ENCODE measurements around the gene KDM1A.
"Not testable (repeated sequence)": the region's sequence is repeated elsewhere in the genome, so short reads cannot be mapped to it uniquely, and the experiment has no call there.

KDM1A gene

DNA sequence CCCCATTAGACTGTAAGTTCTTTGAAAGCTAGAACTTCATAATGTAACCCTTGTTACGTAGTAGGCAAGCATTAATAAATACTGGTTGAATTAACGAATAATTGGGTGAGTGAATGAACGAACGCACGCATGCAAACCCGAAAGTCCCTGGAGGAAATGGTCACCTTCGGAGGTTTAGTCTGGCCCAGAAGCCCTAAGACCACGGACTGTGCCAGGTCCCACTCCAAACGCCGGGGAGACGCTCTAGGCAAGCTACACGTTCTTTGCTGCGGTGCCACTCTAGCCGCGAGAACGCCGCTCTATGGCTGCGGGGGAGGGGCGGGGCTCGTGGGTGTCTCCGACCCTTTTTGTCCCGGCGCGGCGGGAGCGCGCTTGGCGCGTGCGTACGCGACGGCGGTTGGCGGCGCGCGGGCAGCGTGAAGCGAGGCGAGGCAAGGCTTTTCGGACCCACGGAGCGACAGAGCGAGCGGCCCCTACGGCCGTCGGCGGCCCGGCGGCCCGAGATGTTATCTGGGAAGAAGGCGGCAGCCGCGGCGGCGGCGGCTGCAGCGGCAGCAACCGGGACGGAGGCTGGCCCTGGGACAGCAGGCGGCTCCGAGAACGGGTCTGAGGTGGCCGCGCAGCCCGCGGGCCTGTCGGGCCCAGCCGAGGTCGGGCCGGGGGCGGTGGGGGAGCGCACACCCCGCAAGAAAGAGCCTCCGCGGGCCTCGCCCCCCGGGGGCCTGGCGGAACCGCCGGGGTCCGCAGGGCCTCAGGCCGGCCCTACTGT lies at the start of gene KDM1A:
Gene KDM1A, plus strand, starts transcription at position 375 of the 769 bp plus-strand sequence. Its CDS starts 129 bp downstream, at position 504.
- Mint-ChIP-seq H3K27ac (peak within 1 kb of the TSS; percentile 90), H3K4me1 (peaks cover 36% of the 10 kb centered on the region), H3K9me3 (peaks cover 16% of the 10 kb centered on the region), H3K4me3 (peak within 1 kb of the TSS; percentile 92), H3K27me3 (no peaks in the 10 kb centered on the region), H3K36me3 (peaks cover 19% of the 10 kb centered on the region)
- peak; percentile 96 for DNase-seq
- CTCF ChIA-PET = no interaction called here

DNA sequence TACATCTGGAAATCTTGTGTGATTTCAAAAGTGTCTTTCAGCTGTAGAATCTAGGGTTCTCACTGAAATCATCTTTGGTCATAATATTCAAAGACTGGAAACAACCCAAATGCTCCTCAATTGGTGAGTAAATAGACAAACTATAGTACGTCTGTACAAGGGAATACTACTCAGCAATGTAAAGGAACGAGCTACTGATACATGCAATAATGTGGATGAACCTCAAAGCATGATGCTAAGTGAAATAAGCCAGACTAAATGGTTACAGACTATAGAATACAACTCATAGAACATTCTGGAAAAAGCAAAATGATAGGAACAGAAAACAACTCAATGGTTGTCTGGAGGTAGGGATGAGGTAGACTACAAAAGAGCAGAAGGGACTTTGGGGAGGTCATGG lies 49.2 kb upstream of the KDM1A start:
- H3K36me3 Mint-ChIP-seq = no peaks in the 10 kb centered on the region
- peaks cover 7% of the 10 kb centered on the region for H3K9me3 Mint-ChIP-seq
- no peak for DNase-seq
- no peak overlapping the region for H3K27ac Mint-ChIP-seq
- peaks cover 53% of the 10 kb centered on the region for H3K27me3 Mint-ChIP-seq
- CTCF ChIA-PET = no interaction called here
- no peaks in the 10 kb centered on the region for H3K4me1 Mint-ChIP-seq
- H3K4me3 Mint-ChIP-seq = no peak overlapping the region

DNA sequence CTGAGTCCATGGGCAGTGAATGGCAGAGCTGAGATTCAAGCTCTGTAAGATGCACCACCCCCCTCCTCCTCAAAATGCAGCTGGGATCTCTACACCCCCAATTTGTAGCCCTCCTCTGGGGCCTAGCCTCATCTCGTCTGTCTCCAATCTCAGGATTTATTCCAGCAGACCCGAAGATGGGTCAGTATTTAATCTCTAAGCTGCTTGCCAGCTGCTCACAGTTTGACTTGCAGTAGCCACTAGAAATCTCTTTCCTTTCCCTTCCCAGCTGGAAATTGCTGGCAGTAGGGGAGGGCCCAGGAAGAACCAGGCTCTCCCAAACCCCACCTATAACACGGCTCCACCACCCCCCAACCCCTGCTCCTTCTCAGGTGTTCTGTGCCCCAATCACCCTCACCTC lies 48.1 kb upstream of the KDM1A start:
- H3K9me3 Mint-ChIP-seq = peaks cover 7% of the 10 kb centered on the region
- H3K4me3 Mint-ChIP-seq = no peak overlapping the region
- DNase-seq = no peak
- no peaks in the 10 kb centered on the region for H3K36me3 Mint-ChIP-seq
- no peaks in the 10 kb centered on the region for H3K4me1 Mint-ChIP-seq
- no peak overlapping the region for H3K27ac Mint-ChIP-seq
- H3K27me3 Mint-ChIP-seq = peaks cover 58% of the 10 kb centered on the region
- CTCF ChIA-PET = interaction anchor here (0.7 to 2.5 kb wide), 2 partner anchors 213 to 503 kb away, joined by 3 to 7 read pairs; no protein-coding TSS in a partner anchor

DNA sequence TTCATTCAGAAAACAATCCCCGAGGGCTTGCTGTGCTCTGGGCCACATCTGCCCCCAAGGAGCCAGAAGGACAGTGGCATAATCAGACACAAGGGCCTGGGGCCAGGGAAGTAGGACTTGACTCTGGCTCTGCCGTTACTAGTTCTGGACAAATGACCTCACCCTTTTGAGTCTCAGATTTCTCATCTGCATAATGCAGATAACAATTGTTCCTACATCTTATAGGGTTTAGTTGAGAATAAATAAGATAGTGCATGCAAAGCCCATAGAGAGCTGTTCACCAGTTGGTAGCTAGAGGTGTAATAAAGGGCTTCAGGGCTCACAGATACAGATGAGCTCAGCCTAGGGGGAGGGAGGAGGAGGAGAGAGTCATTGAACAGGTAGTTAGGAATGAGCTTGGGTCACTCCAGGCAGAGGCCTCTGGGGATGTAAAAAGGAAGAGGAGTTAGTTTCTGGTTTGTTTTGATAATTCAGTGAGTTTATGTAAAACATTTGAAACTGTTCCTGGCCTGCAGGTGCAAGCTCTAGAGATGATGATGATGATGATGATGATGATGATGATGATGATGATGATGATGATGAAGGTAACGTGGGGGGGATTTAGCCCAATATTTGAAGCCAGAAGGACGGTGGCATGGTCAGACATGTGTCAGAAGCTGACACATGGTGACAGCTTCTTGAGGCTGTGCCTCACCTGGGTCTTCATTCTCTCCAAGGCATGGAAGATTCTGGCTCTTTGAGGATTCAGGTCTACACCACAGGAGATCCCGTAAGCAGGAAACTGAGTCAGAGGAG lies 47.5 kb upstream of the KDM1A start:
- Mint-ChIP-seq H3K27me3 (peaks cover 55% of the 10 kb centered on the region), H3K4me3 (no peak overlapping the region), H3K36me3 (no peaks in the 10 kb centered on the region), H3K9me3 (peaks cover under 1% of the 10 kb centered on the region), H3K27ac (no peak overlapping the region), H3K4me1 (no peaks in the 10 kb centered on the region)
- CTCF ChIA-PET = interaction anchor here (2.5 kb wide), 1 partner anchor 213 kb away, joined by 7 read pairs; no protein-coding TSS in a partner anchor
- DNase-seq = no peak

DNA sequence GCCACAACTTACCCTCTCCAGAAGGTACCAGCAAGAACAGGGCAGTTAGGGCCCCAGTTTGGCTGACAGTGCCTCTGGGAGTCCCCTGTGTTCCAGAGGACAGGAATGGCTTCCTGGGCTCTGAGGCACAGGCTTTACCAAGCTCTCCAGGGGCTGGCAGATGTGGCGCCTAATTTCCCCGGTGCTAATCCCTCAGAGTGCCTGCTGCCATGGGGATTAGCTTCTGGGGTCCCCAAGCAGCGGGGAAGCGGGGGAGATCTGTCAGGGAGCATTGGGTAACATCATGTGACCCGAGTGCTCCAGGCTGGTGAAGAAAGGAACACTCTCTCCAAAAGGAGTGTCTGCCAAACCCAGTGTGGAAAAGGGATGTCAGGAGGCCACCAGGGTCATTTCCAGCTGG lies 46.5 kb upstream of the KDM1A start, which contains the start of gene LACTBL1:
Gene LACTBL1, minus strand, starts transcription at position 107 of the 400 bp plus-strand sequence. CDS start 550 bp downstream, outside the sequence.
- no peak for DNase-seq
- Mint-ChIP-seq H3K27ac (no peak within 1 kb of the TSS), H3K36me3 (no peaks in the 10 kb centered on the region), H3K4me3 (no peak within 1 kb of the TSS), H3K27me3 (peaks cover 62% of the 10 kb centered on the region), H3K9me3 (no peaks in the 10 kb centered on the region), H3K4me1 (no peaks in the 10 kb centered on the region)
- CTCF ChIA-PET = interaction anchor here (0.6 to 2.5 kb wide), 3 partner anchors 8 to 1082 kb away, joined by 3 to 8 read pairs (median 7); no protein-coding TSS in a partner anchor

DNA sequence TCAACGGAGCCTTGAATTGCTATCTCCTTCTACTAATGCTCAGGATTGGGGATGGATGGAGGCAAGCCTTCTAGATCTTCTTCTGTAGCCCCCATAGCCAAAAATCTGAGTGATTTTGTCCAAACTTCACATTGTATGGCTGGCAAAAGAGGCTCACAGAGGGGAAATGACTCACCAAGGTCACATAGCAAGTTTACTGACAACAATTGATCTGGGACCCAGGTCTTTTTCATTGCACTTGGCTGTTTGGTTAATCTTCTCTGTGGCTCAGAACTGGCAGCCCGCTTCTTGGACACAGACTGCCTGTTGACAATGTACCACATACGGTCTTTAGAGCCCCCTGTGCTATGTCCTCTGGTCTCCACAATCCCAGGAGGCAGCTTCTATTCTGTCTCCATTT lies 43.6 kb upstream of the KDM1A start:
- H3K36me3 Mint-ChIP-seq = no peaks in the 10 kb centered on the region
- no peaks in the 10 kb centered on the region for H3K4me1 Mint-ChIP-seq
- H3K4me3 Mint-ChIP-seq = no peak overlapping the region
- no peak overlapping the region for H3K27ac Mint-ChIP-seq
- no peak for DNase-seq
- no peaks in the 10 kb centered on the region for H3K9me3 Mint-ChIP-seq
- CTCF ChIA-PET = interaction anchor here (1.5 to 6.3 kb wide), 2 partner anchors 208 to 212 kb away, joined by 4 to 49 read pairs; no protein-coding TSS in a partner anchor
- peaks cover 50% of the 10 kb centered on the region for H3K27me3 Mint-ChIP-seq

DNA sequence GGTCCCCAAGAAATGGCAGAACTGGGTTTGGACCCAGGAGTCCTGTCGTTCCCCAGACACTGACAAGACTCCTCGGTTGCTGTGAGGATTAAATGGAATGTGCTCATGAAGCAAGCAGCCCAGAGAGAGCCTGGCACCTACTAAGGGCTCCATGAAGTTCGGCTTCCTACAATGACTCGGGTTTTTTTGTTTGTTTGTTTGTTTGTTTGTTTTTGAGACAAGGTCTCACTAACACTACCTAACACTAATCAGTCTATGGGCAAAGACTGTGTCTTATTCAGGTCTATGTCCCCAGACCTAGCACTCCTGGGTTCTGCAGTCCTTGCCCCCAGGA lies 43.2 kb upstream of the KDM1A start:
- Mint-ChIP-seq H3K36me3 (no peaks in the 10 kb centered on the region), H3K27ac (no peak overlapping the region), H3K27me3 (peaks cover 46% of the 10 kb centered on the region), H3K4me3 (no peak overlapping the region), H3K9me3 (no peaks in the 10 kb centered on the region), H3K4me1 (no peaks in the 10 kb centered on the region)
- no peak for DNase-seq
- CTCF ChIA-PET = interaction anchor here (6.3 kb wide), 1 partner anchor 208 kb away, joined by 49 read pairs; no protein-coding TSS in a partner anchor

DNA sequence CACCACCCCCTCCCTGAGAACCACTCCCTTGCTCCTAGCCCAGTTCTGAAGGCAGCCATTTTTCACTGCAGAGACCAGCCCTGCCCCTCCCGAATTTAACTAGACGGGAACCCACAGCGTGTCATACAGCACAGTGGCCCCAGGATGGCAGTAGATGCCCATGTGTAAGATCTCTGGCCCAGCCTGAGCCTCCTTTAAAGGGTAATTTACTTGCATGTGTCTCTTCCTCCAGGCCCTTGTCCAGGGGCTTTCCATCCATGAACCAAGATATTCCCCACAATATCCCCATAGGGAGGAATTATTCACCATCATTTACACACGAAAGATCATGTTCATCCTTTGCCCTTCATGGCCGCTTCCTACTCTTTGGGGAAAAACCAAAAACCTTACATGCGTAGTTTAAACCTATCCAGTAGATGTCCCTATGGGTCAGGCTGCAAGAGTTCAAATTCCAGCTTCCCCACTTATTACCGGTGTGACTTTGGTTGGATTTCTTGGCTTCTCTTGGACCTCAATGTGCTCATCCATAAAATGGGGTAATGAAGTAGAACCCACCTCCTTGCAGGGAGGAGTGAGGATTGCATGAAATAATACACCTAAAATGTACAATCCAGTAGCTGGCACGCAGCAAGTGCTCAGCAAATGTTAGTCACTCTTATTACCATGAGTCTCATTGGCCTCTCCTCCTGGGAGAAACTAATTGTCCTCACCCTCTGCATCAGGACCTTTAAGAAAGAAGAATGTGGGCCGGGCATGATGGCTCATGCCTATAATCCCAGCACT lies 42.6 kb upstream of the KDM1A start:
- Mint-ChIP-seq H3K4me1 (no peaks in the 10 kb centered on the region), H3K27ac (no peak overlapping the region), H3K9me3 (no peaks in the 10 kb centered on the region), H3K4me3 (no peak overlapping the region), H3K36me3 (no peaks in the 10 kb centered on the region), H3K27me3 (peaks cover 43% of the 10 kb centered on the region)
- peak; percentile 70 for DNase-seq
- CTCF ChIA-PET = interaction anchor here (6.3 kb wide), 1 partner anchor 207 kb away, joined by 49 read pairs; no protein-coding TSS in a partner anchor

DNA sequence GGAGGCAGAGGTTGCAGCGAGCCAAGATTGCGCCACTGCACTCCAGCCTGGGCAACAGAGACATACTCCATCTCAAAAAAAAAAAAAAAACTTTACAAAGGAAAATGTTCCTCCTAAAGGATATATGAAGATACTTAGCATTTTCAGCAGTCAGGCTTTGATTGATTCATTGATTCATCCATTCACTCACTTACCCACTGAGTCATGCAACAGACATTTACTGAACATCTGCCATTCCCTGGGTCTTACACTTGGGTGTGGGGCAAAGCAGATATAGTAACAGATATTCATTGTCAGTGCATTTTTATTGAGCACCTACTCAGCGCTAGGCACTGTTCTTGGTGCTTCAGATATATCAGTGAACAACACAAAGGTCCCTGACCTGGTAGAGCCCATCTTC lies 41.0 kb upstream of the KDM1A start:
- CTCF ChIA-PET = interaction anchor here (6.3 kb wide), 1 partner anchor 206 kb away, joined by 49 read pairs; no protein-coding TSS in a partner anchor
- Mint-ChIP-seq H3K36me3 (no peaks in the 10 kb centered on the region), H3K4me3 (no peak overlapping the region), H3K9me3 (no peaks in the 10 kb centered on the region), H3K27me3 (peaks cover 38% of the 10 kb centered on the region), H3K27ac (no peak overlapping the region), H3K4me1 (no peaks in the 10 kb centered on the region)
- no peak for DNase-seq

DNA sequence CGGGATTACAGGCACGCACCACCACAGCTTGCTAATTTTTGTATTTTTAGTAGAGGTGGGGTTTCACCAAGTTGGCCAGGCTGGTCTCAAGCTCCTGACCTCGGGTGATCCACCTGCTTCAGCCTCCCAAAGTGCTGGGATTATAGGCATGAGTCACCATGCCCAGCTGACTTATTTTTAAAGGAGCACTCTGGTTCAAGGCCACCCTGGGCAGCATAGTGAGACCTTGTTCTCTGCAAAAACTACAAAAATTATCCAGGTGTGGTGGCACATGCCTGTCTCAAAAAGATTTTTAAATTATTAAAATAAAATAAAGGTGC lies 38.8 kb upstream of the KDM1A start:
- H3K36me3 Mint-ChIP-seq, H3K9me3 Mint-ChIP-seq, H3K4me3 Mint-ChIP-seq, H3K27ac Mint-ChIP-seq, H3K4me1 Mint-ChIP-seq, DNase-seq, CTCF ChIA-PET: not testable (repeated sequence)
- peaks cover 43% of the 10 kb centered on the region for H3K27me3 Mint-ChIP-seq

DNA sequence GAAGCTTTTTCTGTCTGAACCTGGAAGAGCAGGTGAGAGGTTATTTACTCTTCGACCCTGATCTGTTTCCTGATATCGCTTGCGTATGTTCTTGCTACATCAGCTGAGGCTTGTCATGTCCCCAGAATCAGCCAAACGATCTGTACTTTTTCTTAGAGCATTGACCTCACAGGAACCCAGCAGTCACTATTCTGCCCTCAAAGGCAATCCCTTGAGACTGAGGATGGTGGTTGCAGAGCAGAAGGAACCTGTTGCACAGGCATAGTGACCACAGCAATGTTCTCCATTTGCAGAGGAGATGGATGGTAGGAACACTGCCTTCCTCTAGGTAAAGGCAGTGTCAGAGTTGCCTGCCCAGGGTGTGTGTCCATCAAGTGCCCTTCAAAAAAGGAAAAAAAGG lies 35.3 kb upstream of the KDM1A start:
- Mint-ChIP-seq H3K9me3 (no peaks in the 10 kb centered on the region), H3K4me3 (no peak overlapping the region), H3K27ac (no peak overlapping the region), H3K36me3 (no peaks in the 10 kb centered on the region), H3K27me3 (peaks cover 33% of the 10 kb centered on the region), H3K4me1 (no peaks in the 10 kb centered on the region)
- CTCF ChIA-PET = no interaction called here
- DNase-seq = no peak

DNA sequence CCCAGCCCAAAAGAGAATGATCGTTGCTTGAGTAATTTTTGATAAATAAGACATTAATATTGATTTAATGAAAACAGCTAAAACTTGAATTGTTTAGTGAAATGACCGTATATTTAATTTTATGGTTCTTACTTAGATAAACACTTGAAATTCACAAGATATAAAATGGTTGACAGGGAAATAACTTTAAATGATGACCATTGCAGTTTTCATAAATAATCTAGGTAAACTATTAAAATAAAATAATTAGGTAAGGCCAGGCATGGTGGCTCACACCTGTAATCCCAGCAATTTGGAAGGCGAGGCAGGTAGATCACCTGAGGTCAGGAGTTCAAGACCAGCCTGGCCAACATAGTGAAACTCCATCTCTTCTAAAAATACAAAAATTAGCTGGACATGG lies 26.9 kb upstream of the KDM1A start:
- H3K4me3 Mint-ChIP-seq, H3K4me1 Mint-ChIP-seq, H3K36me3 Mint-ChIP-seq, H3K27ac Mint-ChIP-seq, H3K27me3 Mint-ChIP-seq, DNase-seq, CTCF ChIA-PET, H3K9me3 Mint-ChIP-seq: not testable (repeated sequence)

DNA sequence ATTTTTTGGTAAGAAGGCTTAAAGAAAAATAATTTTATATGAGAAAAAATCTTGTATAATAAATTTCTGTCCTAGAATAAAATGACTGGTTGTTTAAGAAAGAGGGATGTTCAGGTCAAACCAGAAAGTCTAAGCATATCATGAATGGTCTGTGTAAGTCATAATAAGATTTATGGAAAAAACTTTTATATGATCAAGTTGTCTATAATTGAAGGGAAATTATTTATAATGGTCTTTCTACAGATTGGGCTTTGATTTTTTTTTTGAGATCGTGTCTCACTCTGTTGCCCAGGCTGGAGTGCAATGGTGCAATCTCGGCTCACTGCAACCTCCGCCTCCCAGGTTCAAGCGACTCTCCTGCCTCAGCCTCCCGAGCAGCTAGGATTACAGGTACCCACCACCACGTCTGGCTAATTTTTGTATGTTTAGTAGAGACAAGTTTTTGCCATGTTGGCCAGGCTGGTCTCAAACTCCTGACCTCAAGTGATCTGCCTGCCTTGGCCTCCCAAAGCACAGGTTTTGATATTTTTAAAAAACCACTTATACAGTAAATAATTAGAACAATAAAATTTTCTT lies 26.0 kb upstream of the KDM1A start:
- CTCF ChIA-PET, H3K4me1 Mint-ChIP-seq, H3K9me3 Mint-ChIP-seq, H3K36me3 Mint-ChIP-seq, DNase-seq, H3K27ac Mint-ChIP-seq, H3K4me3 Mint-ChIP-seq, H3K27me3 Mint-ChIP-seq: not testable (repeated sequence)

DNA sequence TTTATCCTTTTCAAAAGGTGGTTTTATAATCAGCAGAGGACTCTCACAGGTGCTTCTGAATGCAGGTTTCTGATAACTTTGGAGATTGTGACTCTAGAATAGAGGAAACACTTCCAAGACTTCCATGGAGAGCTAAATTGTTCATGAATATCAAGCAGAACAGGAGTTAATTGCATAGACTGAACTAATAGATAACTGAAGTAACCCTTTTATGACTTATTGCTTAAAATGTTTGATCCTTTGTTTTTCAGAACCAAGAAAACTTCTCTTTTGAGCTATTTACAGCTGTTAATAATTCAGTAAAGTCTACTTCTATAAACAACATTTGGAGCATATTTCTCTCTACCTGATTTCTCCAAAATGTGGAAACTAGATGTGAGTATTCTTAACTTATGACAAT lies 23.5 kb upstream of the KDM1A start:
- CTCF ChIA-PET = no interaction called here
- no peak for DNase-seq
- no peaks in the 10 kb centered on the region for H3K27me3 Mint-ChIP-seq
- H3K4me3 Mint-ChIP-seq = no peak overlapping the region
- no peak overlapping the region for H3K27ac Mint-ChIP-seq
- H3K4me1 Mint-ChIP-seq = no peaks in the 10 kb centered on the region
- H3K36me3 Mint-ChIP-seq = peaks cover 2% of the 10 kb centered on the region
- peaks cover 7% of the 10 kb centered on the region for H3K9me3 Mint-ChIP-seq

Measured in activated naive CD4-positive, alpha-beta T cell treated with anti-CD3 and anti-CD28 coated beads, Interleukin-2, amount 10 ng/mL, durations not matched to agents 7 days and 5 days (primary cell).